Breast epithelium (tissue), 3 donors: Measurements from ENCODE around the gene NR2E3.

Source experiments
- CTCF ChIP-seq, 3 donors: fragments of 450-650 bp; IDR thresholded peaks; one replicate each; pipeline ENCODE4 v1.5.1; 2016 to 2017; ENCODE audit warnings: antibody characterized with exemption in 3 of 3, mild to moderate bottlenecking in 3 of 3, moderate library complexity in 3 of 3
- POLR2A ChIP-seq: fragments of 450-650 bp; IDR thresholded peaks from one replicate; pipeline ENCODE4 v1.6.1; 2016; ENCODE audit warnings: antibody characterized with exemption, mild to moderate bottlenecking, moderate library complexity
- POLR2AphosphoS5 ChIP-seq, 3 donors: sonication (generic); formaldehyde crosslinking; IDR thresholded peaks; one replicate each; pipeline ENCODE4 v1.6.1; 2017; ENCODE audit warnings: antibody characterized with exemption in 3 of 3

DNA sequence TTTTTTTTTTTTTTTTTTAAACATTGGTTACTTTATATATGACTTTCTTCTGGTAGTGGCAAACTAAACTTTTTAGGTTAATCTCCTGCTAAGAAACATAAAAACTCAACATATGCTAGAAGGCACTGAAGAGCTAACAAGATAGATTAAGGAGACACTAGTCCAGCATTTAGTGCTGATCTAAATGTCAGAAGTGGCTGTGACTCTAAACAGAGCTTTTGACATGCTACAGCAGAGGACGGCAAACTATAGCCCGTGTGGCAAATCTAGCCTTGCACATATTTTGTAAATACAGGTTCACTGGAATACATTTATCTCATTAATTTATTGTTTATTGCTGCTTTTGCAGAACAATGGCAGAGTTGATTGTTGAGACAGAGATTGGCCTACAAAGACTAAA, 20.6 kb downstream of the NR2E3 start:
- TF ChIP-seq CTCF (IDR thresholded peaks at IDR 0.05) = no peak
- no peak for TF ChIP-seq POLR2A
- TF ChIP-seq POLR2AphosphoS5 (IDR thresholded peaks at IDR 0.05) = no peak
